T-helper 1 cell treated with Interleukin-12 subunit alpha and Interleukin-12 subunit beta and Interleukin-4 antibody, amounts not matched to agents 30 ng/mL and 1 ng/mL, for 36 hours (primary cell): ENCODE measurements around the gene OARD1. TPM values are rescaled to one million over a fixed set of nuclear protein-coding genes. Genes with fewer than 3 reads are reported as not detected.
"Not testable (repeated sequence)": the region's sequence is repeated elsewhere in the genome, so short reads cannot be mapped to it uniquely, and the experiment has no call there.

ENCODE experiments used
- intact Hi-C: fragments of 100-400 bp; cut with micrococcal nuclease; formaldehyde crosslinking; loops from one replicate; pipeline ENCODE4 v1.15.1; 2024
- total RNA-seq: library from RNA; stranded (reverse); gene quantifications from 2 replicates; pipeline ENCODE4 v1.2.3, GENCODE V29; 2022

OARD1 gene
- 24.3 and 25.2 TPM in 2 replicates for total RNA-seq

GRCh38 chr6:41071923-41072835 is at the start of gene OARD1:
TSS of gene OARD1 (minus strand) at chr6:41072356. CDS start at chr6:41071634, 722 bp downstream.
- intact Hi-C loops = loop anchor here (1.0 to 10.0 kb wide), 18 partner anchors 44 to 1957 kb away; partner anchors contain the start of genes CCND3, FOXP4, KCNK5 and MRPS10

- intact Hi-C loops = no loop called here
Observed at GRCh38 chr6:41120058-41120457, 47.9 kb upstream of the OARD1 start.

- intact Hi-C loops = no loop called here
Observed at GRCh38 chr6:41119508-41119907, 47.4 kb upstream of the OARD1 start.

GRCh38 chr6:41115027-41115426 is 42.9 kb upstream of the OARD1 start:
- intact Hi-C loops = not testable (repeated sequence)

GRCh38 chr6:41111017-41111416 is 38.9 kb upstream of the OARD1 start:
- intact Hi-C loops = no loop called here

GRCh38 chr6:41103847-41104246 is 31.7 kb upstream of the OARD1 start:
- intact Hi-C loops = no loop called here

GRCh38 chr6:41100871-41101287 is 28.7 kb upstream of the OARD1 start:
- intact Hi-C loops = no loop called here

- intact Hi-C loops = no loop called here
Observed at GRCh38 chr6:41098366-41098765, 26.2 kb upstream of the OARD1 start.

GRCh38 chr6:41097467-41098090 is 25.4 kb upstream of the OARD1 start:
- intact Hi-C loops = no loop called here

- intact Hi-C loops = no loop called here
Observed at GRCh38 chr6:41093729-41094128, 21.6 kb upstream of the OARD1 start.

- intact Hi-C loops = loop anchor here (1.0 kb wide), 2 partner anchors 90 to 226 kb away; no protein-coding TSS in a partner anchor
Observed at GRCh38 chr6:41092421-41093140, 20.4 kb upstream of the OARD1 start.

- intact Hi-C loops = no loop called here
Observed at GRCh38 chr6:41090841-41091761, 18.9 kb upstream of the OARD1 start.

- intact Hi-C loops = no loop called here
Observed at GRCh38 chr6:41088451-41088850, 16.3 kb upstream of the OARD1 start.

GRCh38 chr6:41085182-41085581 is 13.0 kb upstream of the OARD1 start:
- intact Hi-C loops = no loop called here

GRCh38 chr6:41083072-41083471 is 10.9 kb upstream of the OARD1 start:
- intact Hi-C loops = no loop called here

GRCh38 chr6:41080621-41081020 is 8.5 kb upstream of the OARD1 start:
- intact Hi-C loops = loop anchor here (1.0 kb wide), 1 partner anchor 102 kb away; no protein-coding TSS in a partner anchor

- intact Hi-C loops = loop anchor here (10.0 kb wide), 1 partner anchor 1486 kb away; the partner anchor contains the start of gene UBR2
Observed at GRCh38 chr6:41079080-41079479, 6.9 kb upstream of the OARD1 start.

- intact Hi-C loops = loop anchor here (10.0 kb wide), 1 partner anchor 1487 kb away; the partner anchor contains the start of gene UBR2
Observed at GRCh38 chr6:41078101-41078500, 5.9 kb upstream of the OARD1 start.

- intact Hi-C loops = loop anchor here (10.0 kb wide), 1 partner anchor 1487 kb away; the partner anchor contains the start of gene UBR2
Observed at GRCh38 chr6:41077536-41077935, 5.4 kb upstream of the OARD1 start.
